ENCODE results near the gene COL6A1.
"Not testable (repeated sequence)": the region's sequence is repeated elsewhere in the genome, so short reads cannot be mapped to it uniquely, and the experiment has no call there.

- TF ChIP-seq ZKSCAN8 (CRISPR knock-in tag; IDR thresholded peaks at IDR 0.05; ENCODE audit: borderline replicate concordance); FOXJ3 (CRISPR knock-in tag; IDR thresholded peaks at IDR 0.05; ENCODE audit: borderline replicate concordance); MAFF (IDR thresholded peaks at IDR 0.05; ENCODE audit: low read depth, low read length); POLR2AphosphoS5 (IDR thresholded peaks at IDR 0.05; ENCODE audit: low read depth, low read length); ZNF720 (CRISPR knock-in tag; IDR thresholded peaks at IDR 0.05); NFRKB (IDR thresholded peaks at IDR 0.05); FOXA1 (IDR thresholded peaks at IDR 0.05); FOXA1 (CRISPR knock-in tag; IDR thresholded peaks at IDR 0.05): not testable (repeated sequence)
These were observed 29.0 kb upstream of the COL6A1 start for GRCh38 chr21:45952527-45952926.

Measured in HepG2 (cell line).